Stimulated activated CD8-positive, alpha-beta memory T cell treated with anti-CD3 and anti-CD28 coated beads, Interleukin-7, amount 100 ng/mL, for 48 hours (primary cell): ENCODE data around the gene FZD10.

Experiments used
- DNase-seq, 2 donors: peaks; one replicate each; pipeline ENCODE4 v3.0.0-alpha.2; 2020; ENCODE audit warnings: low read depth in 1 of 2; ENCODE audit errors: extremely low read depth in 1 of 2

Gene FZD10

GRCh38 chr12:130178282-130178681 is 16.0 kb downstream of the FZD10 start:
- no peak for DNase-seq

GRCh38 chr12:130179191-130179590 is 16.9 kb downstream of the FZD10 start:
- DNase-seq = no peak

- no peak for DNase-seq
These were observed 17.4 kb downstream of the FZD10 start for GRCh38 chr12:130179621-130180020.

GRCh38 chr12:130181211-130181610 is 18.9 kb downstream of the FZD10 start:
- no peak for DNase-seq

- DNase-seq = no peak
These were observed 21.5 kb downstream of the FZD10 start for GRCh38 chr12:130183585-130184370.

- no peak for DNase-seq
These were observed 22.3 kb downstream of the FZD10 start for GRCh38 chr12:130184404-130185090.

GRCh38 chr12:130185455-130186391 is 23.5 kb downstream of the FZD10 start:
- no peak for DNase-seq

- no peak for DNase-seq
These were observed 24.5 kb downstream of the FZD10 start for GRCh38 chr12:130186651-130187268.

GRCh38 chr12:130192642-130193345 is 30.5 kb downstream of the FZD10 start:
- no peak for DNase-seq

- DNase-seq = no peak
These were observed 31.9 kb downstream of the FZD10 start for GRCh38 chr12:130194154-130194553.

GRCh38 chr12:130195369-130195768 is 33.1 kb downstream of the FZD10 start:
- DNase-seq = no peak

GRCh38 chr12:130195776-130196175 is 33.5 kb downstream of the FZD10 start:
- DNase-seq = no peak

GRCh38 chr12:130196827-130197226 is 34.6 kb downstream of the FZD10 start:
- DNase-seq = no peak

- no peak for DNase-seq
These were observed 35.9 kb downstream of the FZD10 start for GRCh38 chr12:130198026-130198662.

- DNase-seq = no peak
These were observed 36.4 kb downstream of the FZD10 start for GRCh38 chr12:130198663-130199060.

GRCh38 chr12:130199581-130200390 is 37.5 kb downstream of the FZD10 start:
- DNase-seq = no peak

GRCh38 chr12:130200445-130200844 is 38.2 kb downstream of the FZD10 start:
- DNase-seq = no peak

GRCh38 chr12:130201037-130201436 is 38.8 kb downstream of the FZD10 start:
- no peak for DNase-seq

GRCh38 chr12:130202201-130202600 is 39.9 kb downstream of the FZD10 start:
- no peak for DNase-seq
